22Rv1 (cell line): ENCODE data around the gene SMARCAD1.

Experiments used
- H3K27ac ChIP-seq: fragments of 450-650 bp; 2 replicates; pipeline ENCODE4 v1.5.1; 2017
- ZFX ChIP-seq: fragments of 450-650 bp; IDR thresholded peaks from 2 replicates; pipeline ENCODE4 v1.6.1; 2017; ENCODE audit warnings: antibody characterized with exemption, borderline replicate concordance
- TF ChIP-seq, protein P1 (sequence below): fragments of 450-650 bp; IDR thresholded peaks from 2 replicates; pipeline ENCODE4 v1.5.1; 2017; ENCODE audit warnings: mild to moderate bottlenecking

SMARCAD1 gene

DNA sequence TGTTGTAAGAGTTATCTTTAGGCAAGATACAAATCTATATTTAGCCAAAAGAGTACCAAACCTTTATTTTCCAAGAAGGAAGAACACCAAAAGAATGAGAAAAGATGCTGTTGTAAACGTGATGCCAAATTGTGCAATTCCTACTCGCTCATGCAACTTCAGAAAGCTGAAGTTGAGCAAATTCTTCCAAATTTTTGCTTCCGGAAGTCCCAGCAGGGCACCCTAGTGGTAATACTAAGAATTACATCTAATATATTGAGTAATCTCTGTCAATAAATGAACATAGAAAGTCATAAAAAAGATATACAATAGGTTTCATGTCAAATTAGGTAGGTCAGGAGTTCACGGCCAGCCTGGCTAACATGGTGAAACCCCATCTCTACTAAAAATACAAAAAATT, 36.0 kb upstream of the SMARCAD1 start:
- no peak overlapping the region for H3K27ac ChIP-seq
- TF ChIP-seq, protein P1, sequence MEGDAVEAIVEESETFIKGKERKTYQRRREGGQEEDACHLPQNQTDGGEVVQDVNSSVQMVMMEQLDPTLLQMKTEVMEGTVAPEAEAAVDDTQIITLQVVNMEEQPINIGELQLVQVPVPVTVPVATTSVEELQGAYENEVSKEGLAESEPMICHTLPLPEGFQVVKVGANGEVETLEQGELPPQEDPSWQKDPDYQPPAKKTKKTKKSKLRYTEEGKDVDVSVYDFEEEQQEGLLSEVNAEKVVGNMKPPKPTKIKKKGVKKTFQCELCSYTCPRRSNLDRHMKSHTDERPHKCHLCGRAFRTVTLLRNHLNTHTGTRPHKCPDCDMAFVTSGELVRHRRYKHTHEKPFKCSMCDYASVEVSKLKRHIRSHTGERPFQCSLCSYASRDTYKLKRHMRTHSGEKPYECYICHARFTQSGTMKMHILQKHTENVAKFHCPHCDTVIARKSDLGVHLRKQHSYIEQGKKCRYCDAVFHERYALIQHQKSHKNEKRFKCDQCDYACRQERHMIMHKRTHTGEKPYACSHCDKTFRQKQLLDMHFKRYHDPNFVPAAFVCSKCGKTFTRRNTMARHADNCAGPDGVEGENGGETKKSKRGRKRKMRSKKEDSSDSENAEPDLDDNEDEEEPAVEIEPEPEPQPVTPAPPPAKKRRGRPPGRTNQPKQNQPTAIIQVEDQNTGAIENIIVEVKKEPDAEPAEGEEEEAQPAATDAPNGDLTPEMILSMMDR, result peak; percentile 69
- TF ChIP-seq ZFX, result no peak

DNA sequence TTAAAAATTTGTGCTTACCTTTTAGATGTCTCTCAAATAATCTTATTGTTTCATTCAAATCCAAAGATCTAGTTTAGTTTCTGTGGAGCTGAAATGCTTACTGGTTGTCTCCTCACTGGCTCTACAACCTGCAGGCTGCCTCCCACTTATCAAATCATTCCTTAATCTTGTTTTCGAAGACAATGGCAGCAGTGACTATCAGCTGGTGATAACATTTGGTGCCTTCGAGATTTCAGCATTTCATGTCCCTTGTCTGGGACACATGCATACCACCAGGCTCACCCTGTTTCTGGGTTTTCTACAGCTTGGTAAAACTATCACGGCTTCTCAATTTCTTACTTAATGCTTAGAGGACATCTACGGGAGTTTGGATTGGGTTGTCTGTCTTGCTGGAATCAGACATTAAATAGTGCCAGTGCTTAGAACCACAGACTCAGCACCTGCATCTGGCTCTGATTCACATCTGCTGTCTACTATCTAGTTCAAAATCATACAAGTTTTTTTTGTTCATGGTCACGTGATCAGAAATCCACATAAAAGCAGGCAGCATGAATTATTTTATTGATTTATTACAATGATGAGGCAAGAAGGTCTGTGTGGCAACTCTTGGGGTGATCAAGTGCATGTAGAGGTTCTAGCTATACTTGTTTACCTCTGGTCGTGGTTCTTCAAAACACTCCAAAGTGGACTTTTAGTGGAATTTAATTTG, 32.0 kb upstream of the SMARCAD1 start:
- TF ChIP-seq ZFX, result no peak
- TF ChIP-seq, protein P1, result no peak
- no peak overlapping the region for H3K27ac ChIP-seq

DNA sequence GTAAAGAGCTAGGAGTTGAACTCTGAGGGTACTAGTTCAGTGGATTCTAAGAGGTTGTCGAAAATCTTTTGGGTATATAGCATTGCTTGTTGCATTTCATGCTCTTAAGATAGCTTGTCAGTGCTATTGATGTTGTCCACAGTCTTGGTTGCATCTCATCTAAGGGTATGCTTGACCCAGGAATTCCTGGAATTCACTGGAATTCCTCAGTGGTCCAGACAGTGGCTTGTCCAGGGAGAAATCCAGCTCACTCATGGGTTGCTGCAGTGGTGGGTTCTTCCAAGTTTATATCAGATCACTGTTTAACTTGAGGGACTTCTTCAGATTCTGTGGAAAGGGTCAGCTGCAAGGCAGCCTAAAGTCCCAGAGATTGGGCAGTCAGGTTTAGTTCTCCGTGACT, 29.8 kb upstream of the SMARCAD1 start:
- no peak overlapping the region for H3K27ac ChIP-seq

DNA sequence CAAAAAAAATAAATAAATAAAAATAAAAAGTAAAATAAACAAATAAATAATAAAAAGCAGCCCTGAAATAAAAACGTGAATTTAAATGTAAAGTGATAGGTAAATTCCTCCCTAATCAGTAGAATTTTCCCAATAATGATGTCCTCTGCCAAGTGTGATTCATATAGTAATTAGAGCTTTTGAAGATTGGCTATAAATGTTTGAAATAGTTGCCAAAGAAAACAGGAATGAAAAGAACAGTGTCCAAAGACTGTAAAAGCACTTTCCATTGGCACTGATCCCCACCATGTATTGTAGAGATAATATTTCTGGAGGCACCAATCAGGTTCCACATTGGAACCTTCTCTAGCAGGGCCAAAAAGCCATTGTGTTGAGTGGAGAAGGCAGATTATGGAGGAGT, 25.9 kb upstream of the SMARCAD1 start:
- TF ChIP-seq, protein P1, result no peak
- TF ChIP-seq ZFX, result no peak
- no peak overlapping the region for H3K27ac ChIP-seq

More for the DNA sequence above, 29.8 kb upstream of the SMARCAD1 start:
- no peak for TF ChIP-seq ZFX
- TF ChIP-seq, protein P1, result no peak

DNA sequence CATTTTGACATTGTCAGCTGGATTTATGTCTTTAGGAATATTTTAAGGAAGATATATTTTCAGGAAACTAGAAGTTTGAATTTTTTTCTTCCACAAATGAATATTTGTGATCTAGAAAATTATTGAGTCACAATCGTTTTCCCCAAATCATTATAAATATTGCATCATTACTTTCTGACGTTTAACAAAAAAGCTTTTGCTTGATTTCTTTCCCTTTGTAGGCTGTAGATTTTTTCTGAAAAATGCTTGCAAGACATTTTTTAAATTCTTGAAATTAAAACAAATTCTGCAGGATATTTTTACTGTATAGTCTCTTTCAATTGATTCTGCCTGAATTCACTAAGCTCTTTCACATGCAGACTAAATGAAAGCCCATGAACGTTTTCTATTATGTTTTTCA, 4.9 kb upstream of the SMARCAD1 start:
- no peak overlapping the region for H3K27ac ChIP-seq

DNA sequence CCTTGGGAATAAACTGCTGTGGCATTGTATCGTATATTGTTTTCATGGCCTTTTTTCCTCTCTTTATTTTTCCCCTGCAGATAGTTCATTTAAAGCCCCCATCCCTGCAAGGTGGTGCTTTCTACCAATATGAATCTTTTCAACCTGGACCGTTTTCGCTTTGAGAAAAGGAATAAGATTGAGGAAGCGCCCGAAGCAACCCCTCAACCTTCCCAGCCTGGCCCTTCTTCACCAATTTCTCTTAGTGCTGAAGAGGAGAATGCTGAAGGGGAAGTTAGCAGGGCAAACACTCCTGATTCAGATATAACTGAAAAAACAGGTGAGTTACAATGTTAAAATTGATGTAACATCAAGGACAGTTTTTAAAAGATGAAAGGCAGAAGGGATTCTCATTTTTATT, 601 bp downstream of the SMARCAD1 start:
- no peak for TF ChIP-seq ZFX
- TF ChIP-seq, protein P1, result no peak
- peak overlapping the region; percentile 80 for H3K27ac ChIP-seq

More for the DNA sequence above, 4.9 kb upstream of the SMARCAD1 start:
- TF ChIP-seq, protein P1, result no peak
- no peak for TF ChIP-seq ZFX

DNA sequence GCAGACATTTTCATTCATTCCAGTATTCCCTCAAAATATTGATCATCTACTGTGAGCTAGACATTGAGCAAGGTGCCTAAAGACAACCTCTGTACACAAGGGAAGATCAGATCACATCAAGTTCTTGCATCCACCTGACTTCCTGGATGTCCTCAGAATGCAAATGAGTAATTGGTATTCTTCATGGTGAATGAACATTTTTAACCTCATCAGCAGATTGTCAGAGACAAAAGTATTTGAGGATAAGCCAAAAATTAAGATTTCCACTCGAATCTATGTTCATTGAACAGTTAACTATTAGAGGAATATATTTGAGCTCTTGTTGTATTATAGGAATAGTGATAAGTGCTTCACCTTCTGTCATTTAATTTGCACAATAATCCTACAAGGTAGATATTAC, 1.3 kb downstream of the SMARCAD1 start:
- no peak overlapping the region for H3K27ac ChIP-seq
- TF ChIP-seq, protein P1, result no peak
- no peak for TF ChIP-seq ZFX
